H1 (cell line): ENCODE results near the gene SYT13. TPM values are rescaled to one million over a fixed set of nuclear protein-coding genes. Genes with fewer than 3 reads are reported as not detected.

Experiments used
- CTBP2 ChIP-seq: IDR thresholded peaks from 2 replicates; pipeline ENCODE4 v1.7.0; 2011; ENCODE audit warnings: borderline replicate concordance, mild to moderate bottlenecking, moderate library complexity, mixed read lengths, low read length; ENCODE audit not compliant: insufficient read depth, insufficient read length
- GTF2F1 ChIP-seq: IDR thresholded peaks from 2 replicates; pipeline ENCODE4 v1.6.1; 2012; ENCODE audit warnings: low read depth, low read length, improper control_type of control experiment, borderline replicate concordance
- RXRA ChIP-seq: IDR thresholded peaks from 2 replicates; pipeline ENCODE4 v1.6.1; 2011; ENCODE audit warnings: low read depth, mild to moderate bottlenecking, low read length, moderate library complexity; ENCODE audit not compliant: insufficient read depth
- SIN3A ChIP-seq, 2 experiments: IDR thresholded peaks in 1 of 2; conservative IDR thresholded peaks in 1 of 2; 2 replicates each; pipeline ENCODE4 v1.6.1; 2011 to 2012; ENCODE audit warnings: low read length in 2 of 2, improper control_type of control experiment in 1 of 2, low read depth in 1 of 2, mild to moderate bottlenecking in 1 of 2
- SIRT6 ChIP-seq: IDR thresholded peaks from one replicate; pipeline ENCODE4 v1.7.1; 2012; ENCODE audit warnings: low read length, inconsistent platforms
- SP1 ChIP-seq: IDR thresholded peaks from 2 replicates; pipeline ENCODE4 v1.6.1; 2011; ENCODE audit warnings: low read depth, low read length
- SUZ12 ChIP-seq: fragments of 200-600 bp; sonication (generic); IDR thresholded peaks from 2 replicates; pipeline ENCODE4 v1.6.1; 2012; ENCODE audit warnings: mild to moderate bottlenecking, inconsistent platforms, low read length, moderate library complexity, mixed read lengths
- polyA plus RNA-seq, 7 experiments: library from polyadenylated mRNA; depleted of rRNA in 3 of 7; stranded (reverse) in 5 of 7; unstranded in 2 of 7; fragments of >200 nt in 5 of 7; fragments of 200-250 nt in 2 of 7; gene quantifications; 1 replicate in 5 of 7; 2 replicates in 1 of 7; 4 replicates in 1 of 7; pipeline versions ENCODE4 v1.2.1 to v1.2.3, GENCODE V29; 2011 to 2013; ENCODE audit warnings: missing spikeins in 2 of 7, mixed read lengths in 2 of 7
- total RNA-seq: library from RNA; stranded (reverse); fragmentation: NEBNext Ultra II Directional; extraction: Animal tissue kit (Norgen Biotek cat#: 25700); gene quantifications from 2 replicates; pipeline ENCODE4 v1.2.1, GENCODE V29; 2021
- TF ChIP-seq, protein P1 (sequence below): IDR thresholded peaks from 2 replicates; pipeline ENCODE4 v1.6.1; 2011; ENCODE audit warnings: low read length, improper control_type of control experiment

Gene SYT13
- total and polyA plus RNA-seq, 2 of the 8 experiments (the other 6 are each of a cell fraction or from before 2014, with no cell fraction given): 4.8 to 13.2 TPM

GRCh38 chr11:45234306-45235006, 51.7 kb downstream of the SYT13 start (continued):
- no peak for TF ChIP-seq SIRT6
- TF ChIP-seq SP1: no peak
- no peak for TF ChIP-seq SIN3A (conservative IDR thresholded peaks at IDR 0.05 in 1 of 2, IDR thresholded peaks at IDR 0.05 in 1 of 2; ENCODE audit: low read depth in 1 of 2, low read length in 2 of 2)
- TF ChIP-seq, protein P1, sequence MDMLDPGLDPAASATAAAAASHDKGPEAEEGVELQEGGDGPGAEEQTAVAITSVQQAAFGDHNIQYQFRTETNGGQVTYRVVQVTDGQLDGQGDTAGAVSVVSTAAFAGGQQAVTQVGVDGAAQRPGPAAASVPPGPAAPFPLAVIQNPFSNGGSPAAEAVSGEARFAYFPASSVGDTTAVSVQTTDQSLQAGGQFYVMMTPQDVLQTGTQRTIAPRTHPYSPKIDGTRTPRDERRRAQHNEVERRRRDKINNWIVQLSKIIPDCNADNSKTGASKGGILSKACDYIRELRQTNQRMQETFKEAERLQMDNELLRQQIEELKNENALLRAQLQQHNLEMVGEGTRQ: no peak
- TF ChIP-seq CTBP2: no peak
- no peak for TF ChIP-seq RXRA
- no peak for TF ChIP-seq SUZ12
- TF ChIP-seq GTF2F1: no peak
